H9 (cell line): ENCODE results near the gene CTNNA3. TPM values are rescaled to one million over a fixed set of nuclear protein-coding genes. Genes with fewer than 3 reads are reported as not detected.

Experiments used
- DNase-seq: peaks from one replicate; pipeline ENCODE4 v3.0.0-alpha.2; 2017
- H2AFZ ChIP-seq: one replicate; pipeline ENCODE4 v1.6.1; 2013; ENCODE audit warnings: mild to moderate bottlenecking, low read length, control low read depth, moderate library complexity
- H2AK5ac ChIP-seq: 2 replicates; pipeline ENCODE4 v1.6.1; 2013; ENCODE audit warnings: low read length, control low read depth, mixed read lengths; ENCODE audit not compliant: insufficient read length
- H2BK120ac ChIP-seq: one replicate; pipeline ENCODE4 v1.6.1; 2013; ENCODE audit warnings: low read depth, mild to moderate bottlenecking, low read length, control low read depth, inconsistent platforms; ENCODE audit not compliant: poor library complexity, severe bottlenecking
- H2BK12ac ChIP-seq: 2 replicates; pipeline ENCODE4 v1.6.1; 2013; ENCODE audit warnings: low read length, control low read depth, mixed read lengths, low read depth; ENCODE audit not compliant: insufficient read length
- H2BK15ac ChIP-seq: 2 replicates; pipeline ENCODE4 v1.6.1; 2013; ENCODE audit warnings: low read depth, low read length, control low read depth
- H2BK20ac ChIP-seq: one replicate; pipeline ENCODE4 v1.6.1; 2013; ENCODE audit warnings: low read depth, mild to moderate bottlenecking, low read length, control low read depth, inconsistent platforms; ENCODE audit not compliant: poor library complexity, severe bottlenecking
- H2BK5ac ChIP-seq: 2 replicates; pipeline ENCODE4 v1.6.1; 2013; ENCODE audit warnings: low read length, control low read depth, mixed read lengths; ENCODE audit not compliant: insufficient read length
- H3K14ac ChIP-seq: 2 replicates; pipeline ENCODE4 v1.6.1; 2013; ENCODE audit warnings: low read length, control low read depth; ENCODE audit not compliant: insufficient read depth
- H3K18ac ChIP-seq: 2 replicates; pipeline ENCODE4 v1.6.1; 2013; ENCODE audit warnings: low read depth, mild to moderate bottlenecking, mixed read lengths, low read length, control low read depth; ENCODE audit not compliant: insufficient read length
- H3K23ac ChIP-seq: 2 replicates; pipeline ENCODE4 v1.6.1; 2013; ENCODE audit warnings: low read length, control low read depth, mixed read lengths, low read depth; ENCODE audit not compliant: insufficient read length
- H3K23me2 ChIP-seq: 2 replicates; pipeline ENCODE4 v1.6.1; 2013; ENCODE audit warnings: low read depth, mild to moderate bottlenecking, mixed read lengths, low read length, control low read depth; ENCODE audit not compliant: insufficient read length, poor library complexity, severe bottlenecking
- H3K27ac ChIP-seq: 2 replicates; pipeline ENCODE4 v1.5.1; 2013; ENCODE audit warnings: low read length, control low read depth, mixed read lengths, low read depth; ENCODE audit not compliant: insufficient read length
- H3K27me3 ChIP-seq: 2 replicates; pipeline ENCODE4 v1.6.1; 2013; ENCODE audit warnings: low read length, control low read depth, inconsistent platforms; ENCODE audit not compliant: insufficient read depth
- H3K4ac ChIP-seq: 2 replicates; pipeline ENCODE4 v1.6.1; 2013; ENCODE audit warnings: low read depth, mild to moderate bottlenecking, control low read depth, inconsistent platforms, low read length, moderate library complexity
- H3K4me1 ChIP-seq: 2 replicates; pipeline ENCODE4 v1.6.1; 2013; ENCODE audit warnings: low read length, control low read depth, inconsistent platforms; ENCODE audit not compliant: insufficient read depth
- H3K4me2 ChIP-seq: 2 replicates; pipeline ENCODE4 v1.6.1; 2013; ENCODE audit warnings: low read length, control low read depth, mixed read lengths; ENCODE audit not compliant: insufficient read length, insufficient read depth
- H3K56ac ChIP-seq: 2 replicates; pipeline ENCODE4 v1.6.1; 2013; ENCODE audit warnings: low read depth, mild to moderate bottlenecking, mixed read lengths, low read length, control low read depth; ENCODE audit not compliant: insufficient read length
- H3K79me1 ChIP-seq: 2 replicates; pipeline ENCODE4 v1.6.1; 2013; ENCODE audit warnings: low read depth, mild to moderate bottlenecking, moderate library complexity, low read length, control low read depth, inconsistent platforms; ENCODE audit not compliant: insufficient read depth, poor library complexity, severe bottlenecking
- H3K79me2 ChIP-seq: 2 replicates; pipeline ENCODE4 v1.6.1; 2013; ENCODE audit warnings: low read length, control low read depth, inconsistent platforms; ENCODE audit not compliant: insufficient read depth
- H3K9ac ChIP-seq: 2 replicates; pipeline ENCODE4 v1.6.1; 2013; ENCODE audit warnings: low read length, control low read depth, mixed read lengths; ENCODE audit not compliant: insufficient read length; ENCODE audit errors: extremely low read depth
- H3K9me3 ChIP-seq: one replicate; pipeline ENCODE4 v1.6.1; 2013; ENCODE audit warnings: low read depth, low read length, inconsistent platforms; ENCODE audit not compliant: control insufficient read depth
- H3T11ph ChIP-seq: one replicate; pipeline ENCODE4 v1.6.1; 2013; ENCODE audit warnings: mild to moderate bottlenecking, low read length, control low read depth, inconsistent platforms
- H4K20me1 ChIP-seq: one replicate; pipeline ENCODE4 v1.6.1; 2013; ENCODE audit not compliant: control insufficient read depth, insufficient read length, insufficient read depth
- H4K5ac ChIP-seq: 2 replicates; pipeline ENCODE4 v1.6.1; 2013; ENCODE audit warnings: low read depth, mild to moderate bottlenecking, mixed read lengths, low read length, control low read depth; ENCODE audit not compliant: insufficient read length
- H4K8ac ChIP-seq: replicated peaks from 2 replicates; pipeline ENCODE4 v1.6.1; 2013; ENCODE audit warnings: low read length, control low read depth, mixed read lengths, low read depth; ENCODE audit not compliant: insufficient read length
- H4K91ac ChIP-seq: 2 replicates; pipeline ENCODE4 v1.6.1; 2013; ENCODE audit warnings: low read depth, mild to moderate bottlenecking, moderate library complexity, mixed read lengths, low read length, control low read depth; ENCODE audit not compliant: insufficient read length
- H3K27ac Mint-ChIP-seq, 3 experiments: 2 replicates in 2 of 3; 3 replicates in 1 of 3; pipeline ENCODE4 v1.8.0; 2020 to 2021; ENCODE audit warnings: mixed read lengths in 3 of 3, mild to moderate bottlenecking in 1 of 3, moderate library complexity in 1 of 3
- H3K27me3 Mint-ChIP-seq: 2 replicates; pipeline ENCODE4 v1.8.0; 2021; ENCODE audit warnings: low read depth, mild to moderate bottlenecking, moderate library complexity, mixed read lengths
- H3K36me3 Mint-ChIP-seq, 3 experiments: 2 replicates in 2 of 3; 3 replicates in 1 of 3; pipeline ENCODE4 v1.8.0; 2020 to 2021; ENCODE audit warnings: low read depth in 3 of 3, mixed read lengths in 3 of 3; ENCODE audit not compliant: insufficient read depth in 1 of 3
- H3K4me1 Mint-ChIP-seq, 2 experiments: 2 replicates each; pipeline ENCODE4 v1.8.0; 2020; ENCODE audit warnings: mixed read lengths in 2 of 2
- H3K4me3 Mint-ChIP-seq, 2 experiments: 2 replicates in 1 of 2; 3 replicates in 1 of 2; pipeline ENCODE4 v1.8.0; 2020 to 2021; ENCODE audit warnings: mild to moderate bottlenecking in 2 of 2, mixed read lengths in 2 of 2, moderate library complexity in 1 of 2
- H3K9me3 Mint-ChIP-seq, 2 experiments: 2 replicates in 1 of 2; 3 replicates in 1 of 2; pipeline ENCODE4 v1.8.0; 2020; ENCODE audit warnings: mild to moderate bottlenecking in 2 of 2, mixed read lengths in 2 of 2, moderate library complexity in 1 of 2
- CTCF ChIP-seq: fragments of 200-600 bp; sonication (generic); conservative IDR thresholded peaks from 3 replicates; pipeline ENCODE4 v1.8.0; 2021; ENCODE audit warnings: antibody characterized with exemption, mild to moderate bottlenecking
- whole genome bisulfite sequencing: extraction: QIAGEN DNeasy Blood & Tissue Kit; methylation state at CpG from one replicate; pipeline ENCODE4 v1.1.7; 2013; ENCODE audit warnings: missing lambda C conversion rate, low lambda C conversion rate, mixed read lengths; ENCODE audit not compliant: insufficient read length; ENCODE audit errors: extremely low coverage; 5-methylcytosine and 5-hydroxymethylcytosine counted together
- total RNA-seq: library from RNA; stranded (reverse); gene quantifications from 2 replicates; pipeline ENCODE4 v1.2.1, GENCODE V29; 2021

CTNNA3 gene
- total RNA-seq, 1 experiment from 2014 or later, result 3.3 TPM

- no peak overlapping the region for H3K23ac ChIP-seq
- no peak overlapping the region for H3K18ac ChIP-seq
- H2BK120ac ChIP-seq, result no peak overlapping the region
- H3K9me3 ChIP-seq, result no peaks in the 10 kb centered on the region
- H3T11ph ChIP-seq, result no peak overlapping the region
- Mint-ChIP-seq H3K9me3 (no peaks in the 10 kb centered on the region), H3K4me3 (no peak overlapping the region), H3K27me3 (no peaks in the 10 kb centered on the region), H3K4me1 (no peaks in the 10 kb centered on the region), H3K36me3 (no peaks in the 10 kb centered on the region), H3K27ac (no peak overlapping the region)
- H2BK15ac ChIP-seq, result no peak overlapping the region
- no peaks in the 10 kb centered on the region for H4K20me1 ChIP-seq
- H3K27ac ChIP-seq, result no peak overlapping the region
- H3K23me2 ChIP-seq, result no peaks in the 10 kb centered on the region
- no CpG with 5 or more reads among the region's 1 CpG for WGBS
- no peaks in the 10 kb centered on the region for H3K27me3 ChIP-seq
- no peak overlapping the region for H4K8ac ChIP-seq
- no peaks in the 10 kb centered on the region for H3K79me2 ChIP-seq
- no peak for TF ChIP-seq CTCF
- no peaks in the 10 kb centered on the region for H3K4me1 ChIP-seq
- H2BK12ac ChIP-seq, result no peak overlapping the region
- no peak overlapping the region for H4K5ac ChIP-seq
- no peak for DNase-seq
- H2BK20ac ChIP-seq, result no peak overlapping the region
- H3K4me2 ChIP-seq, result no peak overlapping the region
- H2BK5ac ChIP-seq, result no peak overlapping the region
- H3K4ac ChIP-seq, result no peak overlapping the region
- H2AFZ ChIP-seq, result no peak overlapping the region
- no peak overlapping the region for H3K9ac ChIP-seq
- no peaks in the 10 kb centered on the region for H3K79me1 ChIP-seq
- no peak overlapping the region for H3K56ac ChIP-seq
- H4K91ac ChIP-seq, result no peak overlapping the region
- no peak overlapping the region for H3K14ac ChIP-seq
- H2AK5ac ChIP-seq, result no peak overlapping the region
These were observed 1797.9 kb downstream of the CTNNA3 start for GRCh38 chr10:65898055-65898454.
